NCI-H526 (cell line): ENCODE results near the gene PSD2.
A peak's percentile ranks its signal among the peaks of the same experiment; 100 is the strongest.

ENCODE experiments used
- DNase-seq, 2 experiments: peaks; one replicate each; lab custom pipeline; 2025; lab: John Stamatoyannopoulos, UW

The PSD2 gene

DNA sequence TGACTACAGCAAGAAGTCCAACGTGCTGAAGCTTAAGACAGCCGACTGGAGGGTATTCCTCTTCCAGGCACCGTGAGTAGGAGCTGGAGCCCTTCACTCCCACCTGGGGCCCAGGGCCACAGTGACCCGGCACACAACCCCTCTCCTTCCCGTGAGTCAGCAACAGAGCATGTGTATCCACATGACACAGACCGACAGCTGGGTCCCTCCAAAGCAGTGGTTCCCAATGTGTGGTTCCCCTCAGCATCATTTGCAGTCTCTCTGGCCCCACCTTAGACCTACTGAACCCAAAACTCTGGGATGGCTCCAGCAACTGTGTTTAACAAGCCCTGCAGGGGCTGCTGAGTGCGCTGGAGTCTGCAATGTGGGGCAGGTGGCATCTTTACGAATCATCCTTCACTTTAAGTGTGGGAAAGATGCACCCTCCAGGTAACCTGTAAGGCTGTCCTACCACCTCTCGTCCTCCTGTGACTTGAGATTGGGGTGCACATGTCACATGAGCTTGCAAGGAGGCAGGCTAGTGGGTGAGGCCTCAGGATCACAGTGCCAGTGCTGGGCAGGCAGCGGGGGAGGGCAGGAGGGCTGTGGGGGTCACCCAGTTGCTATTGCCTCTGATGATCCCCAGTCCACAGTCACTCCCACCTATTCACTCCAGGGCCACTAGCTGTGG, 42.2 kb downstream of the PSD2 start:
- DNase-seq: no peak

DNA sequence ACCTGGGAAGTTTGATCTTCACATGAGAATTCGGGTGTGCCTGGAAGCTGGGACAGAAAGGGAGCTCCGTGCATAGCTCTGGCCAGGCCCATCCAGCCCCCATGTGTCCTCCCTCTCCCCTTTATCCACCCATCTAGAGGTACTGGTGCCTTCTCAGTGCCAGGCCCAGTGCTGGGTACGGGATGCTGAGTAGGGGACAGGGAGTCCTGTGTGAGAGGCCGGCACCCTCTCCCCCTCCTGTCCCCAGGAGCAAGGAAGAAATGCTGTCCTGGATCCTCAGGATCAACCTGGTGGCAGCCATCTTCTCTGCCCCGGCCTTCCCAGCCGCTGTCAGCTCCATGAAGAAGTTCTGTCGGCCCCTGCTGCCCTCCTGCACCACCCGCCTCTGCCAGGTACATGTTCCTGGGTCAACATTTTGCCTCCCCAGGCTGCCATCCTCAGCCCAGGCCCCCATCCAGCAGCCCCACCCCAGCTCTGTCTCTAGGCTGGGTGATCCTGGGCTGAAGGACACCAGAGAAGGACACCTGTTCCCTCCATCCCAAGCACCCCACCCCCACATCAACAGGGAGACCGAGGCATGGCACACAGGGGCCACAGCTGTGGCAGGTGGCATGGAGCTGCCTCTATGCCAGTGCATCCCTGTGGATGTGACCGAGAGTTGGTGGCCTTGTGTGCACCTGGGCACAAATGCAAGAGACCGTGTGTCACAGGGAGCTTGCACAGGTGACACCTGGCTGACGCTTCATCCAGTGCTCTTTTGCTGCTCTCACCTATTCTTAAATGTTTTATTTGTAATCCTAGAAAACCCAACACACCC, 43.0 kb downstream of the PSD2 start:
- DNase-seq: no peak

DNA sequence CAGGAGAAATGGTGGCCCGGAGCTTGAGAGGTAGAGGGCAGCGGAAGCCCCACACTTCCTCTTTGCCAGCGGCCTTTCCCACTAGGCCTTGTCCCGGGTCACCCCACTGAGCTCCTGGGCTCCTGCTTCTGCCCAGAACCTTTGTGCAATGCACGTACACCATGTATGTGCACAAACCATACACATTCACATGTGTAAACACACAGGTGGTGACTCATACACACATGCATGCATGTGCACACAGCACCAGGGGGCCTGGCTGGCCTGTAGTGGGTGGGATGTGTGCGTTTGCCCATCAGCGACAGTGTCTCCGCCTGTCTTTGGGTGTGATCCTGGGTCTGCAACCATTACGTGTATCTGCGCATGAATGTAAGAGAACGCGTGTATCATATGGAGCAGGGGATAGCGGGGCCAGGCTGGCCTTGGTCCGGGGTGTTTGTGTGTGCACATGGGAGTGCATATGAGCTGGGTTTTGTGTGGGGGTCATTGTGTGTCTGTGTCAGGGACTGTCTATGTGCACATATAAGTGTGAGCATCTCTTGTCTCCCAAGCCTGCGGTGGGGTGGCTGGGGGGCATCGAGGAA, 43.7 kb downstream of the PSD2 start:
- no peak for DNase-seq

DNA sequence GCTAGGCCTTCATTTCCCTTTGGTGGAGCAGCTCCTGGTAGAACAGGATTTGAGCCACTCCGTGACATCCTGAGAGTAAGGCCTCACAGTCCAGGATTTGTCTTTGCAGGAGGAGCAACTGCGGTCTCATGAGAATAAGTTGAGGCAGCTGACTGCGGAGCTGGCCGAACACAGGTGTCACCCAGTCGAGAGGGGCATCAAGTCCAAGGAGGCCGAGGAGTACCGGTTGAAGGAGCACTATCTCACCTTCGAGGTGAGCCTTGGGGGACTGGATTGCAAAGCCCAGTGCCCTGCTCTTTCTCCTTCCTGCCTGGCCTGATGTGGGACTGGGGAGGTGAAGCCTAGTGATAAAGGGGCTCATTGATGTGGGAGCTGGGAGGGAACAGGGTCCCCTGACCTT, 44.3 kb downstream of the PSD2 start:
- DNase-seq: no peak

DNA sequence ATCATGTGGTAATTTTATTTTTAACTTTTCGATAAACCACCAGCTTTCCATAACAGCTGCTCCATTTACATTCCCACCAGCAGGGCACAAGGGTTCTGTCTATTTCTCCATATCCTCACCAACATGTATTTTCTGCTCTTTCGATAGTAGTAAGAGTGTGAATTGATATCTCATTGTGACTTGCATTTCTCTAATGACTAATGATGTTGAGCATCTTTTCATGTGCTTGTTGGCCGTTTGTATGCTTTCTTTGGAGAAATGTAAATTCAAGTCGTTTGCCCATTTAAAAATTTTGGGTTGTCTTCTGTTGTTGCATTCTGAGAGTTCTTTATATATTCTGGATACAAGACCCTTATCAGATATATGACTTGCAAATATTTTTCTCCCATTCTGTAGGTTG, 45.9 kb downstream of the PSD2 start:
- peak in 1 of 2 experiments; percentile 94 for DNase-seq

DNA sequence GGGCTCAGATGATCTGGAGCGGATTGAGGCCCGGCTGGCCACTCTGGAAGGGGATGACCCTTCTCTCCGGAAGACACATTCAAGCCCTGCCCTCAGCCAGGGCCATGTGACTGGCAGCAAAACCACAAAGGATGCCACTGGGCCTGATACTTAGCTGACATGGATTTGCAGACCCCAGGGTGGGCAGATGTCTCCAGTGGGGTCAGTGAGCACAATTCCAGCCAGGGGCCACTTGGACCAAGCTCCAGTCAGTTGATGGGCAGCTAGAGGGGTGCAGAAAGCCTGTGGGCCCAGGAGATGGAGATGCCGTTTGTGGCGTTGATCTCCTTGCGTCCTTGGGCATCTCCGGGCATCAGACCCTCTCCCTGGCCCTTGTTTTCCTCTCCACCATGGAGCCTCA, 46.7 kb downstream of the PSD2 start:
- DNase-seq: no peak

DNA sequence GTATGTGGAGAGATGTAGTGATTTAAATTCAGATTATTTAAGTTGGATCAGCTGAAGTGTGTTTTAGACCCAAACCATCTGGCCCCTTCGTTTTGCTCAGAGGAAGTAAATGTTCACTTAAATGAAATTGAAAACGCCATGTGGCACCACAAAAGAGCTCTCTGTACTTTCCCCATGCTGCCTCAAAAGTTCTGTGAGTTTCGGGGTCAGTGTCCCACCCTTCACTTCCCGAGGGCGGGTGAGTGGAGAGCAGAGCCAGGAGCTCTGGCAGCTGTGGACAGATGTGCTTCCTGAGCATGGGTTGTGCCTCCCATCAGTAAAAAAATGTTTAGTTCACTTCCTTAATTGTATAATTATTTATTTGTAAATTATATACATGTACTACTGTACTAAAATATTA, 48.4 kb downstream of the PSD2 start:
- no peak for DNase-seq

DNA sequence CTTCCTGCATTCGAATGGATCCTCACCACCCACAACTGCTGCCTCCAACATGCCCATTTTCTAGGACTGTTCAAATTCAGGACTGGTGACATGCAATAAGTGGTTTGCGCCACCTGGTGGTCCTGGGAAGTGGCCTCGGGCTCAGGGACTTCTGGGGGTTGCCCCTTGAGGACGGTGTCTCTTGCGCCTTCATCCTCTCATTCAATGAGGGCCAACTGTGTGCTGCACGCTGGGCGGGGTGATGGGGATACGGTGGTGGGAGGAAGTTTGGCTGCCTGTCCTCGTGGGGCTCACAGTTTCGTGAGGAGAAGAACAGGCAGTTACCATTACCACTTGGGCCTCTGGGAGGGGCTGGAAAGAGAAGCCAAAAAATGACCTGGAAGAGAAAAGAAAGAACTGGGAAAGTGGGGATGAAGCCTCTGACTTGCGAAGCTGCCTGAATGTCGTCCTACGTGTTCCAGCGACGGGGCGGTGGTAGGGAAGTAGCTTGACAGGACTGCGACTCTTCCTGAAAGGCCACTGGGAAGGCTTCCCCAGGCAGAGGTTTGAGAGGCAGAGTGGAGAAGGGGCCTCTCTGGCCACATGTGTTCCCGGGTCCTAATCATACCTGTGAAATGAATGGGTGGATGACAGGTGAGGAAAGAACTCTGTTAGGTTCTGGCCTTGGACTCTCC, 49.0 kb downstream of the PSD2 start:
- DNase-seq: peak; percentile 80 to 91

DNA sequence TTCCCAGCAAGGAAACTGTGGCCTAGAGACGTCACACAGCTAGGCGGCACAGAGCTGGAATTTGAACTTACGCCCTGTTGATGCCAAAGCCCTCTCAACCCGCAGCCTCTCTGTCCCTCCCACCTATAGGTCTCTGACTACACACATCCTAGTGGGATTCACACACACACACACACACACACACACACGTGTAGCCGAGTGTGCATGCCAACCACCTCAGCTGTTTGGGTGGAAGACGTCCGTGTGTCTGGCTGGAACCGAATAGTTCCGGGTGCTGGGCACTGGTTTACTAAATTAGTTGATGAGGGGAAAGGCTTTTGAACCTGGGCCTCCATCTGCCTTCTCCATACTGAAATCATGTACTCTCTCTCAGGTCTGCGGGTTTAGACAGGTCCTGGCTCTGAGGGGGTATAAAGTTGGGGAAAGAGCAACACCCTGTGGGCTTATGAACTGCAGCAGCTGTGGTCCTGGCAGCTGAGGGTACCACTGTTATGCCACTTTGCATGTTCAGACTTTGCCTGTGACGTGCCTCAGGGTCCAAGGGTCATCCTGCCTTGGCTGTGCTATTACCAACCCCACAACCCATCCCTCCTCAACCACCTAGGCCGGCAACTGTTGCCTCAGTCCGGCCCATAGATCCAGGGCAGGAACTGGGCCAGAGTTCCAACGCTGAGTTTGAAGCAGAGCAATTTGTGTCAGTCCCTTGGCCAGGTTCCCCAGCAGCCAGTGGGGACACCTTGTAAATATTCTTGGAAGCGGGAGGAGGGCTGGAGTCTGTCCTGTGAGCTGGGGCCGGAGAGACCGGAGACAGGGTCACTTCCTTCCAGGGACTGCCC, 50.5 kb downstream of the PSD2 start:
- DNase-seq: peak; percentile 89 to 93

DNA sequence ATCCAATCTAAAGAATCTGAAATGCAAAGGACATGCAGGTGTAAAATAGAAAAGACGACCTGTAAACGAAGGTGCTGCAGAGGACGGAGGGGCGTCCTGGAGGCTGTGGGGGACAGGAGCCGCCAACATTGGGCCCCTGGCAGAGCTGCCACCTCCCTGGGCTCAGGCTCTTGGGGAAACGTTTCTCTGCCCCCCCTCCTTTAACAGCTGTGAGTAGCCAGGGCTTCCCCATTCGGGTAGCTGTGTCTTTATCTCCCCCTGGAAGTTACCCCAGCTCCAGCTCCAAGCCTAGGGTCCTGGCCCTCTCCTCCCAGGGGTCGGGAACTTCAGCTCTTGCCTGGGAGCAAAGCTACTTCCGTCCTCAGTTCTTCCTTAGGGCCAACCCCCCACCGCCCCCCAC, 51.5 kb downstream of the PSD2 start:
- no peak for DNase-seq

DNA sequence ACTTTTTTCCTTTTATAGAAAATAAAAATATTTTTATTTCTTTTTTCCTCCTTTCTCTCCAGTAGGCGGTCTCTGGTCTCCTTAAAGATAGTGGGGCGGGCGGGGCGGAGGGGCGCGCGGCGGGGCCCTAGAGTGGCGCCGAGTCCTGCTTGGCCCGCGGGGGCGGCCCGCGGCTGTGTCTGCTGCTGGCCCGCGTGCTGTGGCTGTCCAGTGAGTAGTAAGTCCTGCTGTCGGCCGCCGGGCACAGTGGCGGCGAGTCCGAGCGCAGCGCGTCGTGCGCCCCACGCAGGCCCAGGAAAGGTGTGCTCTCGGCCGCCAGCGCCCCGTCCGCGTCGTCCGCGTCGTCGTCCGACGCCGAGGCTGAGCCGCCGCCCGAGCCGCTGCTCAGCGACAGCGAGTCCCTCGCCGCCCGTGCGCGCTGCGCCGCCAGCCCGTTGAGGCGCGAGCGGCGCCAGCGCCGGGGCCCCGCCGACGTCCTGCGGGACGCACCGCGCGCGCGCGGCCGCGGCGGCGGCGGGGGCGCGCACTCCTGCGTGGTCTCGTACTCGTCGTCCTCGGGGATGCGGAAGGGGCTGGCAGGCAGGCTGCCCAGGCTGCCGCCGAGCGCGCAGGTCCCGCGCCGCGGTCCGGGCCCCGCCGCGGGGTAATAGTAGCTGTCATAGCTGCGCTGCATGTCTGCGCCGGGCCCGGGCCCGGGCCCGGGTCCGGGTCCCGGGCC, 52.3 kb downstream of the PSD2 start:
- no peak for DNase-seq

DNA sequence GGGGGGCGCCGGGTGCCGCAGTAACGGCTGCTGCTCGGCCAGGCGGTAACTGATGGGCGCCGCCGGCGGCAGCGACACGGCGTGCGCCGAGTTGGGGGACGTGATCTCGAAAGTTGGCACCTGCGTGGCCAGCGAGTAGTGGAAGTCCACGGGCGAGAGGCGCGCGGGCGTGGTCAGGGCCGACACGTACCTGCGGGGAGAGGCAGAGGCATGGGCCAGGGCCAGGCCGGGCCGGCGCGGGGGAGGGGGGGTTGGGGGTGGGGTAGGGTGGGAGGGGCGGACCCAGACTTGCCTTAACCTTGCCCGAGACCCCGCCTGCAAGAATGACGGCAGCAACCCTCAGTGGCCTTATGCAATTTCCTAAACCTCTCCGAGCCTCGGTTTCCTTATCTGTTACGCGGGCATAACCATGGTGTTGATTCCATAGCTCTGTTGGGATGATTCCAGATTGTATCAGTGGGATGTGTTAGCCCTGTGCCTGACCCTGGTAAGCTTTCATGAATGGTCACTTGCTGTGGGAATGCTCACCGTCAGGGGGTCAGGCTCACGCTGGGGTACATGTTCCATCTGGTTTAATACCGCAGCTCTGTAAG, 53.0 kb downstream of the PSD2 start:
- DNase-seq: no peak

DNA sequence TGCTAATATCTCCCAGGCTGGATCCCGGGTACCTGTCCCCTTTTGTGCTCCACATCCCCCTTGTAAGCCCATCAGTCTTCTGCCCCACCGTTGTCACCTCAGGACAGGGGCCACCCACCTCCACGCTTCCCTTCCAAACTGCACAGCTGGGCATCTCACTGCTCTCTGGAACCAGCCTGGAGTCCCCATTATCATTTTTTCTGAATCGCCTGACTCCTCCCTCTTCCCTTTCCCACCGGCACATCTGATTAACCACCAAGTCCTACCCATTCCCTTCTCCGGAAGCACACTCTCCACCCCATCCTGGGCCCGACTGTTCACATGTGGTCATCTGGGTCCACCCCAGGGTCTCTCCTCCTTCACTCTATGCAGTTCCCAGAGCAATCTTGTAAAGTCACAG, 53.9 kb downstream of the PSD2 start:
- no peak for DNase-seq

DNA sequence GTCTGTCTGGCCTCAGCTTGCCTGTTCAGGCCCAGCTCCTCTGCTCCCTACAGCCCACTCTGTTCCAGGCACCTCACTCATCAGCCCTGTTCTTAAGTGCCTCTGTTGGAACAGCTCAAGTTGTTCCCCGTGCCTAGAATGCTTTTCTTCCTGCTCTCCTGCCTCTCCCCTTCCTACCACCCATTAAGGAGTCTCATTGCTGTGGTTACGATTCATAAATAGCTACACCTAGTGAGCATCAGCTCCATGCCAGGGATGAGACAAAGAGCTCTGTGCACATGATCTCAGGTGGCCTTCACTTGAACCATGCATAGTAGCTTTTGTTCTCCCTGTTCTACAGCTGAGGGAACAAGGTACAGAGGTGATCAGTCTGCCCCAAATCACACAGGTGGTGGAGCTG, 54.3 kb downstream of the PSD2 start:
- DNase-seq: peak; percentile 25 to 37

DNA sequence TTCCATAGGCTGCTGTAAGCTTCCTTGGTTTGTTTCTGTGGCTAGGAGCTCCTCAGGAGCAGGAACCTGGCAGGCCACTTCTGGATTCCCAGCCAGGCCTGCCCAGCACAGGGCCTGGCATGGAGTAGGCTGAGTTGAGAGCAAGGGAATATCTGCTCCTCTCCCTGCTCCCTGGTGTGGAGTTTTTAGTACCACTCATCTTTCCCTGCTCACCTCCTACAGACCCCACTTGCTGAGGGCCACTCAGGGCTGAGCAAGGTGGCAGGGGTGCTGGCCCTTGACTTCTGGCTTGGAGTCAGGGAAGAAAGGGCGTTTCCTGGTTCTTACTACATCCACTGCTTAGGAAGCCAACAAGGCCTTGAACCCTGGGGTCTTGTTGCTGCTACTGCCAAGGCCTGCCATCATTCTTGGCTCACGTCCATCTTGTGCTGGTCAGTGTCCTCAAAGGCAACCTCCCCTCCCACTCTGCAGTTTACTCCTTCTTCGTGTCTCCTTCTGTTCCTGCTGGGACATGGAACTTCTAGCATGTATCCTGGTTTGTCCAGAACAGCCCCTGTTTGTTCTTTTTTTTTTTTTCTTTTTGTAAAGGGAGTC, 54.9 kb downstream of the PSD2 start:
- DNase-seq: no peak

DNA sequence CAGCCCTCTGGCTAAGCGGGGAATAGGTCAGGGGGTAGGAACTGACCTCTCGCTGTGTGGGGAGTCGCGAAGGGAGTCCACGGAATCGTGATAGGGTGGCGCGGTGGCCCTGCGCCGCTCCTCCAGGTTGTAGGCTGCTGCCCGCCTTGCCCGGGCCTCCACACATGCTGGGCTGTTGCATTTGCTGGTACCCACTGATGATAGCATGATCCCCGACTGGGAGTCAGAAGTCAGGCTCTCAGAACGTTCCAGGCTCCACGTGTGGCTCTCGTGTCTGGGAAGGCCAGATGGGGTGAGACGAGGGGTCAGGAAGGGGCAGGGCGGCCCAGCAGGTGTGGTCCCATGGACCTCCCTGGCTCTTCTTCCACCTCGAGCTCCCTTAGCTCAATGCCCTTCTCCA, 56.0 kb downstream of the PSD2 start:
- no peak for DNase-seq

DNA sequence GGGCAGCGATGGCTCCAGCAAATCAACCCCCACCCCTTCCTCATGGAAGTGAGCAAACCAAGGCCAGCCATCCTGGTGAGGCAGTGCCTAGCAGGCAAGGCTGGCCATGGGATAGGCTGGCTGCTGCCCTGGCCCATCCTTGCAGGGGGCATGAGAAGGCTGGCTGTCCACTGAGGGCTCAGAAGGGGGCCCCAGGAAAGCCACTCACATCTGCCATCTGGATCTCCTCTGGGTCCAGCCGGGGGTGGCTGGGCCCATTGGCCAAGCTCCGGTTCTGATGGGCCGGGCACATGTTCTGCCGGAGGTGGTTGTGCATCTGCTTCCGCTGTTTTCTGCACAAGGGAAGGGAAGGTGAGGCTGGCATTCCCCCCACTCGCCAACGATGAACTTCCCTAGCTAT, 57.1 kb downstream of the PSD2 start:
- no peak for DNase-seq

DNA sequence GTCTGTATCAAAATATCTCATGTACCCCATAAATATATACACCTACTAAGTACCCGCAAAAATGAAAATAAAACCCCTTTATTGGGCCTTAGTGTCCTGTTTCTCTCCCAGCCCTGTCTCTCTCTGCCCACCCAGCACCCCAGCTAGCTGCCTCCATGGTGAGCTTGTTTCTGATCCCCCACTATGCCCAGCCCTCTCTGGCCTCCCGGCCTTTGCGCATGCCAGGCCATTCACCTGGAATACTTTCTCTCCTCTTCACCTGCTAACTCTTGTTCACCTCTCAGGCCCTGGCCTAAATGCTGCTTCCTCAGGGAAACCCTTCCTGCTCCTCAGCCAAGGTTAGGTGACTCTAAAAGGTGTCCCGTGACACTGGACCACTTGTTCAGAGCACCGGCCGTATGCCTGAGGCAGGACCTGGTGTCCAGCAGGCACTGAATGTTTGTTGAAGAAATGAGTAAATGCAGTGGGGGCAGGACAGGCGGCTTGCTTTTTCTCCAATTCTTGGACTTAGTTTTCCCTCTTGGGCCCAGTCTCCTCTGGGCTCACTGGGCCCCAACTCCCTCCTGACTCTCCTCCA, 58.5 kb downstream of the PSD2 start:
- DNase-seq: no peak

DNA sequence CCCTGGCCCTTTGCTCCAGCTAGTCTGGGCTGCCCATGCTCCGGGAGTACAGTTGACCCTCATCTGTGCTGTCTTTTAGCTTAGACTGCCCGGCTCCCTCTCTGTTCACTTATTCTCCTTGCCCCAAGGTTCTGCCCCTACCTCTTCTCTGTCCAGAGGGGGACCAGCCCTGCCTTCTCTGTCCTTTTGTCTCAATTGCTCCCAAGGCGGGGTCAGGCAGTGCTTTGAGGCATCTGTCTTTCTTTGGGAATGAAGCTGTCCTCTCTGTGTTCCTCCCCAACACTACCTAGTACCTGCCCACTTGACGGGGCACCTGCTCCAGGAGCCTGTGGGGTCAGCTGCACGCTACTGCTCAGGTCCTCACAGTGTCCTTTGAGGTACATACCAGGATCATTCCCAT, 59.3 kb downstream of the PSD2 start:
- no peak for DNase-seq

DNA sequence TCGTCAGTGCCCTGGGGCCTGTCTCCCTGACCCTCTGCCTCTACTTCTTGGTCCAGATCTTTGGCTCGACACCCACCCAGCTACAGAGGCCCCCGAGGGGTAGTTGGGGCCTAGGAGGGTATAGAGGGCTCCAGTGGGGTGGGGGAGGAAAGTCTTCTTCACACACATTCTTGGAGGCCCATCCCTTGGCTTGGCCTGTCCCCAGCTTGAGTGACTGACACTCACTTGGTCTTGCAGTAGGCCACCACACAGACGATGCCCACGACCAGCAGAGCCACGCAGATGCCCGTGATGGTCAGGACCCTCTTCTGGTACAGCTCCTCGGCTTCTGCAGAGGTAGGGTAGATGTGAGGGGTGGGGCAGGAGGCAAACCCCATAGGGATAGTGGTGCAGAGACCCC, 59.8 kb downstream of the PSD2 start:
- DNase-seq: no peak
